Measurements from ENCODE around the gene FAM98C.
"Not testable (repeated sequence)": the region's sequence is repeated elsewhere in the genome, so short reads cannot be mapped to it uniquely, and the experiment has no call there.

Gene FAM98C

DNA sequence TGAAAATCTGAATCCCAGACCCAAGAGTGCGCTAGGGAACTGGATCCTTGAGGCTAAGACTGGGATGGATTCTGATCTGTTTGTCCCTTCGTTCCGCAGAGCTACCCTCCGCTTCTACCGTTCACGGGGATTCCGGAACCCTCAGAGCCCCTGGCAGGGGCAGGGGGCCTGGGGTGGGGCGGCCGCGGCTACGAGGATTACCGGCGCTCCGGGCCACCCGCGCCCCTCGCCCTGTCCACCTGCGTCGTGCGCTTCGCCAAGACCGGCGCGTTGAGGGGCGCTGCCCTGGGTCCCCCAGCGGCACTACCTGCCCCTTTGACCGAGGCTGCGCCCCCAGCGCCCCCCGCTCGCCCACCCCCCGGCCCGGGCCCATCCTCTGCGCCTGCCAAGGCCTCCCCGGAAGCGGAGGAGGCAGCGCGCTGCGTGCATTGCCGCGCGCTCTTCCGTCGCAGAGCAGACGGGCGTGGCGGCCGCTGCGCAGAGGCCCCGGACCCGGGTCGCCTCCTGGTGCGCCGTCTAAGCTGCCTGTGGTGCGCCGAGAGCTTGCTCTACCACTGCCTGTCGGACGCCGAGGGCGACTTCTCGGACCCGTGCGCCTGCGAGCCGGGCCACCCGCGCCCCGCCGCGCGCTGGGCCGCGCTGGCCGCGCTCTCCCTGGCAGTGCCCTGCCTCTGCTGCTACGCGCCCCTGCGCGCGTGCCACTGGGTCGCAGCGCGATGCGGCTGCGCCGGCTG is 7.3 kb upstream of the FAM98C start:
- no peak for DNase-seq (ENCODE audit: low read depth, low spot score)

DNA sequence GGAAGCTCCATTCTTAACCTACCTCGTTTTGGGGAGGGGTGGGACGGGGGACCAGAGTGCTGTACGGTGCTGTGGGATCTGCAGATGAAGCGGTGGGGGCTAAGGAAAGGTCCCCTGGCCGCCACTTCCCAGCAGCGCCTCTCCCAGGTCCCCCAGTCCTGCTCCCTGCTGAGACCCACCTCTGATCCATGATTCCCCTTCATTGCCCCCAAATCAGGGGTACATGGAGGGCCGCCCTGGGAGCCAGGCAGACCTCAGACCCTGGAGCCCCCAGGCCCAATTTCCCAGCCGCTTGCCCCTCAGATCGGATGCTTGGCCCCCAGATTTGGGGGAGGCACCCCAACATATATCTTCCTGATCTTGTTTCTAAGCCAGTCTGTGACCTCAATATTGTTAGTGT is 3.8 kb upstream of the FAM98C start:
- no peak for DNase-seq (ENCODE audit: low read depth, low spot score)

DNA sequence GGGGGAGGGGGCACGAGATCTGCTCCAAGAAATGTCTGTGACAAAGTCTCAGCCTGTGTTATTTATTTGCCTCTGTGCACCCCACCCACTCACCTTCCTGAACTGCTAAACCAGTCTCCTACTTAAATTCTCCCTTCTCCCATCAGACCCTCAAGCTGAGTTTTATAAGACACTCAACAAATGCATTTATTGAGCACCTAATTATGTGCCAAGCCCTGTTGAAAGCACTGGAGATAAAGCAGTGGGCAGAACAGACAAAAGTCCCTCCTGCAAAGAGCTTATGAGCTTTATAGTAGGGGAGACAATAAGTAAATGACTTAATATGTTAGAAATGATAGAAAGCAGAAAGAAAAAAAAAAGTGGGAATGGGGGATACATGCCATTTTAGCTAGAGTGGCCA is 3.4 kb upstream of the FAM98C start:
- no peak for DNase-seq (ENCODE audit: low read depth, low spot score)

DNA sequence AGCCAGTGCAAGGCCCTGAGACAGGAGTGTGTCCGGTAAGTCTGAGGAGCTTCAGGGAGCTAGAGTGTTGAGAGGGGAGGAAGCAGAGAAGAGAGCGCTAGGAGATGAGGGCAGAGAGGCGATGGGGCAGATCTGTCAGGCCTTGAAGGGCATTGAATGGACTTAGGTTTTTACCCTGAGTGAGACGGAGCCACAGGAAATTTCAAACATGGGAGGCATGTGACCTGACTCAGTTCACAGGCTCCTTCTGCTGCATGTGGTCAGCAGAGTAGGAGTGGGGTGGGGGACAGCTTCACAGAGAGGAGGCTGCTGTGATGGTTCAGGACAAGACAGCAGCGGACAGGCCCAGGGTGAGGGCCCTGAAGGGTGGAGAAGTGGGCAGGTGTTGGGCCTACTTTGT is 2.5 kb upstream of the FAM98C start:
- no peak for DNase-seq (ENCODE audit: low read depth, low spot score)

DNA sequence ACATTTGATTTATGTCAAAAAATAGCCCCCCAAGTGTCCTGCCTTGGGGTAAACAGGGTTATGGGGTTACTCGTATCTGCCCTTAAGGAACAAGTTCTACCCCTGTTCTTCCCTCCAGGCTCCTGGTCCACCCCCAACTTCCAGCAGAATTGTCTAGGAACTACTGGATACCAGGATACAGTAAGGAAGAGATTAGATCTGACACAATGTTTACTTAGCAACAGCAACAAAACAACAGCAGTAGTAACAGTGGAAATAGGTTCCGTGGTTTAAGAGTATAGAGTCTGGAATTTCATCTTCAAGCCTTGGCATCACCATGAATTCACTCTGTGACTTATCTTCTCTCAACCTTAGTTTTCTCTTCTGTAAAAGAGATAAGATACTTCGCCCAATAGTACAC is 1.7 kb upstream of the FAM98C start:
- DNase-seq (ENCODE audit: low read depth, low spot score), result no peak

DNA sequence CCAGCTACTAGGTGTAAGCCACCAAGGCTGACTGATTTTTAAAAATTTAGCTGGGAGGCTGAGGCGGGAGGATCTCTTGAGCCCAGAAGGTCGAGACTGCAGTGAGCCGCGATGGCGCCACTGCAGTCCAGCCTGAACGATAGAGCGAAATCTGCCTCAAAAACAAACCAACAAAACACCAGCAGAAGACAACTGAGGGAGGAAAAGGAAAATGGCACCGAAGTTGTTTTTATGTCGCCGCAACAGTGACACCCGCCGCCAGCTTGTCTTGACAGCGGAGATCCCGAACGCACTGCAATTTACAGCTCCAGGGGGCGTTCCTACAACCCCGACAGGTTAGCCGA is 298 bp upstream of the FAM98C start:
- no peak for DNase-seq (ENCODE audit: low read depth, low spot score)

DNA sequence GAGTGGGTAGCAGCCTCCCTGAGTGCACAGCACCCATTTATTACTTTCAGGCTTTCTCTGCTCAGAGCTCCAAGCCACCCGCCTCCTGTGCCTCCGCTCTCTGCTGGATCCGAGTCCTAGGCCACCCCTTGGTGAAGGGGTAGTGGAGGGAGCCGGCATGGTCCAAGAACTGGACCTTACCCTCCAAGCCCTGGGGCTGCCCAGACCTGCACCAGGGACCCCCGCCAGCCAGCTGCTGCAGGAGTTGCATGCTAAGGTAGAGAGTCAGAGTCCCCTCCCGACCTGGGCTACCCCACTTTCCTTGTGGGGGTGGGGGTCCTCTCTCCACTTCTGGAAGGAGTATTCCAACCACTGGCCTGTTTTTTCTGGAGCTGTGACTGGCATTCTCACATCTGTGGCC is 2.0 kb downstream of the FAM98C start:
- no peak for DNase-seq (ENCODE audit: low read depth, low spot score)

DNA sequence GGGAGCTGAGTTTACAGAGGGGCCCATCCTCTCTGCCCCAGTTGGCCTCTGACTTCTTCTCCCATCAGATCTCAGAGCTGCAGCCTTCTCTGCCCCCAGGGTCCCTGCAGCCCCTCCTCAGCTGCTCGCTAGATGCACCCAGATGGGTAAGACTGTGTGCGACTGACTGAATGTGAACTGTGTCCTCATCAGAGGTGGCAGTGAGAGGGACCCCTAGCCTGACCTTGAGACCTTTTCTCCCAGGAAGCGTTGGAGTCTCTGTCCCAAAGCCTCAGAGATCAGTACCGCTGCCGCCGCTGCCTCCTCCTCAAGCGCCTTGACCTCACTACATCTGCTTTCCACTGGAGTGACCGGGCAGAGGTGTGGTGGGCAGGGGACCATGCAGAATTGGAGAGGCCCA is 2.4 kb downstream of the FAM98C start:
- DNase-seq (ENCODE audit: low read depth, low spot score), result no peak

DNA sequence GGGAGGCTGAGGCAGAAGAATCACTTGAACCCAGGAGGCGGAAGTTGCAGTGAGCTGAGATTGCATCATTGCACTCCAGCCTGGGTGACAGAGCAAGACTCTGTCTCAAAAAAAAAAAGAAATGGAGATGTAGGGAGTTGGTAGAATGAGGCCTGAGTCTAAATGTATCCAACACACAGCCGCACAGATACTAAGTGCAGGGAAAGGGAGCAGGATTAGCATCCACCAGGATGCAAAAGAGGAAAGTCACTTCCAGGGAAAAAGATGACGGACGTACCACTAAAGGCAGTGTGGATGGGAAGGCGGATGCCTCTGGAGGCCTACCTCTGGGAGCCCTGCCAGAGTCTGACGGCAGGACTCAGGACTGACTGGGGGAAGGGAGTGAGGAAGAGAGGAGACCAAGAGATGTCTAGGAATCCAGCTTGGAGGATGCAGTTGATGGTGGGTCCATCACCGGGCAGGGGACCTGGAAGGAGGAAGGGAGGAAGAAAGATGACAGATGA is 6.8 kb downstream of the FAM98C start:
- DNase-seq (ENCODE audit: low read depth, low spot score), result no peak

DNA sequence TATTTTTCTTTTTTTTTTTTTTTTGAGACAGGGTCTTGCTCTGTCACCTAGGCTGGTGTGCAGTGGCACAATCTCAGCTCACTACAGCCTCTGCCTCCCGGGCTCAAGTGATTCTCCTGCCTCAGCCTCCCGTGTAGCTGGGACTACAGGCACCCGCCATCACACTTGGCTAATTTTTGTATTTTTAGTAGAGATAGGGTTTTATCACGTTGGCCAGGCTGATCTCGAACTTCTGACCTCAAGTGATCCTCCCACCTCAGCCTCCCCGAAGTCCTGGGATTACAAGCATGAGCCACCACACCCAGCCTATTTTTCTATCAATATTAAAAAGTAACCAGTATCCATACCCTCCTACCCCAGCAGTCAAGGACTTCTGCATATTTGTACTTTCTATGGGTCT is 7.5 kb downstream of the FAM98C start:
- DNase-seq (ENCODE audit: low read depth, low spot score), result not testable (repeated sequence)

DNA sequence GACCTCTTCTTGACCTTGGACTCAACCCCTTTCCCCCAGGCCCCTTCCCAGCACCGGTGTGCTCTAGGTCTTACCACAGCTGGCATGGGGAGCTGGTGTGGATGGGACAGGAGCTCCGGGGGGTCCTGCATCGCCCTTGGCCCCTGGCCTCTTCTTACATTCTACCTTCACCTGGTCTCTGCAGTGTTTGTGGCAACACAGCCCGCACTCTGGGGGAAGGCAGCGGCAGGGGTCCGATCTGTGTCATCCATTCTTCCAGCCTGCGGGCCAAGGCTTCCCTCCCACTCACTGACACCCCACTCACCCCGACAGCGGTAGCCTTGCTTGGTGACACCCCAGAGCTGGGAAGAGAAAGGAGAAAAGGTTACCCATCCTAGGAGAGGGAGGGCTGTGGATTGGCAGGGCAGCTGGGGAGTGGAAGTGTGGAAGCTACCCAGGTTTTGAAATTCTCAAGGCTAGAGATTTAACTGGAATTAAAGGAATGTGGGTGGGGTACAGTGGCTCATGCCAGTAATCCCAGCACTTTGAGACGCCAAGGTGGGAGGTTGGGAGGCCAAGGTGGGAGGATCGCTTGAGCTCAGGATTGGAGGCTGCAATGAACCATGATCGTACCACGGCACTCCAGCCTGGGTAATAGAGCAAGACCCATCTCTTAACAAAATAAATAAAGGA is 8.3 kb downstream of the FAM98C start:
- no peak for DNase-seq (ENCODE audit: low read depth, low spot score)

DNA sequence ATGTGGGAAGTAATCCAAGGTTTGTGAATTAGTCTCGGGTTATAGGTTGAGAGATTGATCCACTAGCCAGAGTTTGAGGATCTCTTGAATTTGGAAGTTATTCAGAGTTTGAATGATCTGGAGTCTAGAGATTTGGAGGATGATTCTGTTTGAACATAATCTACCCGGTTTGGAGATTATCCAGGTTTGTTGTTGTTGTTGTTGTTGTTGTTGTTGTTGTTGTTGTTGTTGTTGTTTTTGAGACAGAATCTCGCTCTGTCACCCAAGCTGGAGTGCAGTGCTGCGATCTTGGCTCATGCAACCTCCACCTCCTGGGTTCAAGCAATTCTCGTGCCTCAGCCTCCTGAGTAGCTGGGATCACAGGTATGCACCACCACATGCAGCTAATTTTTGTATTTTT is 9.0 kb downstream of the FAM98C start:
- DNase-seq (ENCODE audit: low read depth, low spot score), result not testable (repeated sequence)

DNA sequence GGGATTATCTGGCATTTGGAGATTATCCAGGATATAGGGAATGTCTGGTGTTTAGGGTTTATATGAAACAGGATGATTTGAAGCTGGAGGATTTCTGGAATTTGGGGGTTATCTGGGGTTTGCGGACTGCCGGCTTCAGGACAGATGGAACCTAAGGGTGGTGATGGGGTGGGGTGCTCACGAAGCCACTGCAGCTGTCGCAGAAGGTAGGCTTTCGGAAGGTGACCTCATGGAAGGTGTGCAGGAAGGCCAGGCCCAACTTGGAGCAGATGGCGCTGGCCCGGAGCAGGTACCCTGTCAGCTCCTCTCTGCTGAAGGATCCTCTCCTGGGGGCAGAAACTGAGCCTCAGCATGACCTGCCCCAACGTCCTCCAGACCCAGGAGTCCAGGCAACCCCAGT is 9.6 kb downstream of the FAM98C start:
- no peak for DNase-seq (ENCODE audit: low read depth, low spot score)

DNA sequence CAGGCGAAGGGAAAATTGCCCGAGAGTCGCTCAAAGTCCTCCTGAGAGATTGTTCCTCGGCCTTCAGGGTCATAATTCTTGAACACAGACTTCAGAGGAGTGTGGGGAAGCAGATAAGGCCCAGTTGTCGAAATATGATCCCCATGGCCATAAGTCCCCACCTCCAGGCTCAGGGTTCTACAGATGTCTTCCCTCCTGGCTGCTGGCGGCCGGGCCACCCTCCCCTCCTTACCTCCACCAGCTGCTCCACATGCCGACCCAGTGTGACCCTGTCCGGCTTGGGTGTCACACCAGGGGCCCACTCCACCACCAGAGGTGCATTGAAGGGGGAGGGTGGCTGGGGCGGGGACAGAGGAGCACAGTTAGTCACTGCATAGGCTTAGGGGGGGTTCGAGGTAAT is 10.1 kb downstream of the FAM98C start:
- DNase-seq (ENCODE audit: low read depth, low spot score), result no peak

DNA sequence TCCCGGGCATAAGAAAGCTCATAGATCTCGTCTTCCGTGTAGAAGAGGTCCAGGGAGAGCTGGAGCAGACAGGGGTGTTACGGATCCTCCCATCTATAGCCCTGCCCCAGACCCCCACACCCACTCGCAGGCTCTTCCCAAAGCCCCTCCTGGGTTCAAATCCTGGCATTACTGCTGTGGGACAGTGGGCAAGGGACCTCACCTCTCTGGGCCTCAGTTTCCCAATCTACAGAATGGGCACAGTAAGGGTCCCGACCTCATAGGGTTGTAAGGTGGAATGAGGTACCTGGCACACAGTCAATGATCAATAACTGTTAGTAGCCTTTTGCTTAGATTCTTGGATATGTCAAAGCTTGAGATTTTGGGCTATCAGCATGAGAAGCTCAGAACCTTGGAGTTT is 10.5 kb downstream of the FAM98C start:
- DNase-seq (ENCODE audit: low read depth, low spot score), result no peak

DNA sequence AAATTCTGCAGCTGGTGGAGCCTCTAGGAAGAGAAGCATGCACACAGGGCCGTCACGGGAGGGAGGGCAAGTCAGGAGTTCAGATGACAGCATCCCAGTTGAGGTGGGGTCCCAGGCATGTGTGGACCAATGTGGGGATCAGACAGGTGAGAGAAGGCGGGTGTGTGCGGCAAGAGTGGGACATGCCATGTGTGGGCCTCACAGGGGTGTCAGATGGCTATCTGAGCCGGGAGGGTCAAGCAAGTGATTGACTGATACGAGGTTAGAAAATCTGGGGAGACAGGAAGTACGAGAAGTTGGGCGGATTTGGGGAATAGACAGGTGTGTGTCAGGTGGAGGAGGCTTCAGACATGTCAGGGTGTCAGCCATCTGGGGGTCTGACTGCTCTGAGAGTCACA is 14.3 kb downstream of the FAM98C start:
- no peak for DNase-seq (ENCODE audit: low read depth, low spot score)

DNA sequence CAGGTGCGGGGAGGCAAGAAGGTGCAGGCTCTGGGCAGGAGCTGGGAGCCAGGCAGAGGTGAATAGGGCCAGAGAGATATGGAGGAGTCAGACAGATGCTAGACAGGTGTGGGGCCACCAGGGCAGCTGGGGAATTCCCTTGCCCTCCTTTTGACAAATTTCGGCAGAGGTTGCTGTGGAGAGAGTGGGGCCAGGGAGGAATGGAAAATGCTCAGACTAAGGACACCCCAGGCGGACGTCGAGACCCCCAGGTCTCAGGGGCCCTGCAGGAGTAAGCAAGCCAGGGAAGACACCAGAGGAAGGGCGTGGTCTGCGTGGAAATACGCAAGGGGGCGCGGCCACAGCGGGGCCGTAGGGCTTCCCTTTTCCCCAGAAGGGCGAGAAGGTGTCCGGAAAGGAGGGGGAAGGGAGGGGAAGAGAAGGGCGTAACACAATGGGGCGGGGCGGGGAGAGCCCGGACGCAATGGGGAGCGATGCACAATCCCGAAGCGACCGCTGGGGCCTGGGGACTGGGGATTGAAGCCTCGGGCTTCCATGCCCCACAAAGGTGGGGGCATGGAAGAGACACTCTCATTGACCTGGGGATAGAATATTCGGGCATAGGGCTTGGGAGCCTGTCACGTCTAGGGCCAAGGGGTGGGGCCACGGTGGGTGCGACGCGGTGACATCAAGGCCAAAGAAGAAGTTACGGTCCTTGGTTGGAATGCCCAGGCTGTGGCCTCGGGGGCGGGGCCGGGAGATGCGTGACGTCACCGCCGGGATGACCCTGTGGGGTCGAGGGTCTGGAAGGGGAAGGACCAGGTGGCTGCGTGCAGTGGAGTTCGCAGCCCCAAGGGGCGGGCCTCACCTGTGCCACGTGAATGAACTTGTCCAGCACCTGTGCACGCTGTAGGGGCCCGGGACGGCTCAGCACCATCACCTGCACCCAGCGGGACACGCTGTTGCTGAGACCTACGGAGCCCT is 14.9 kb downstream of the FAM98C start:
- peak; percentile 87 for DNase-seq (ENCODE audit: low read depth, low spot score)

DNA sequence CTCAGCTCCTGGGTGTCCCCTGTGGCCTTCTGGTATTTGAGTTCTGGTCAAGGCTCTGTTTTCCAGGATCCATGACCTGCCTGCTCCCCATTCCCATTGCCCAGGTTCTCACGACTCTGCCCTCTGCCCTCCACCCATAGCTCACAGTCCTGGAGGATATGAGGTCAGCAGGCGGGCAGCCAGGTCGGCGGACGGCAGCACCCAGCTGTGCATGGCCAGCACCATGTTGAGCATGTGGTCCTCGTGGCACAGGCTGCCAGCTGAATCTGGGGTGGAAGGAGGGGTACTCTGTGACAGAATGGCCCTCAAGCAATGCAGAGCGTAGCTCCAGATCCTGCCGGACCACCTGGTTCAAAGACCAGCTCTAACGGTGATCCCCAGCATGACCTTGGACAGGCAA is 18.0 kb downstream of the FAM98C start:
- no peak for DNase-seq (ENCODE audit: low read depth, low spot score)

DNA sequence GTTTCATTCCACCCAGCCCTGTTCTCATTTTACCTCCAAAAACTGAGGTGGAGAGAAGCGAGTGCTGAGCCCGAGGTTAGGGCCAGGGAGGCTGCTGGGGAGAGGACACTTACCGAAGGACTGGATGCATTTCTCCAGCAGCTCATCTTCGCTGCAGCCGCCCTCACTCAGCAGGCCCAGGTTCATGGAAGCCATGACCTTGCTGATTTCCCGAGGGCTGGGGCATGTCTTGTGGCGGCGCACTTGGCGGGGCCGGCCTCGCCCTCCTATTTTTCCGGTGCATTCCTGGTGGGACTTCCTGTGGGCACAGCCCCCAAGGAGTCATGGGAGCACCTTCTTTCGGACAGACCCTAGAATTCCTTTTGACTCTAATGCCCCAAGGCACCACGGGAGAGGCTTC is 19.0 kb downstream of the FAM98C start:
- no peak for DNase-seq (ENCODE audit: low read depth, low spot score)

DNA sequence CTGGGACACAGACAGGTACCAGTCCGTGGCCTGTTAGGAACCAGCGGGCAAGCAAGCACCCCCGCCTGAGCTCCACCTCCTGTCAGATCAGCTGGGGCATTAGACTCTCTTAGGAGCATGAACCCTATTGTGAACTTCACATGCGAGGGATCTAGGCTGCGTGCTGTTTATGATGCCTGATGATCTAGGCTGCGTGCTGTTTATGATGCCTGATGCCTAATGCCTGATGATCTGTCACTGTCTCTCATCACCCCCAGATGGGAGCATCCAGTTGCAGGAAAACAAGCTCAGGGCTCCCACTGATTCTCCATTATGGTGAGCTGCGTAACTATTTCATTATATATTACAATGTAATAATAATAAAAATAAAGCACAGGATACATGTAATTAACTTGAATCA is 19.5 kb downstream of the FAM98C start:
- DNase-seq (ENCODE audit: low read depth, low spot score), result no peak

DNA sequence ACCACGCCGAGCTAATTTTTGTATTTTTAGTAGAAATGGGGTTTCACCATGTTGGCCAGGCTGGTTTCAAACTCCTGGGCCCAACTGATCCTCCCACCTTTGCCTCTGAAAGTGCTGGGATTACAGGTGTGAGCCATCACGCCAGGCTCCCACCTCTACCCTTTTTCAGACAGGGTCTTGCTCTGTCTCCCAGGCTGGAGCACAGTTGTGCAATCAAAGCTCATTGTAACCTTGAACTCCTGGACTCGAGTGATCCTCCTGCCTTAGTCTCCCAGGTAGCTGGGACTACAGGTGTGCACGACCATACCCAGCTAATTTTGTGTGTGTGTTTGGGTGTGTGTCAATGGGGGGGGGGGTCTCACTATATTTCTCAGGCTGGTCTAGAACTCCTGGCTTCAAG is 21.4 kb downstream of the FAM98C start:
- DNase-seq (ENCODE audit: low read depth, low spot score), result no peak

DNA sequence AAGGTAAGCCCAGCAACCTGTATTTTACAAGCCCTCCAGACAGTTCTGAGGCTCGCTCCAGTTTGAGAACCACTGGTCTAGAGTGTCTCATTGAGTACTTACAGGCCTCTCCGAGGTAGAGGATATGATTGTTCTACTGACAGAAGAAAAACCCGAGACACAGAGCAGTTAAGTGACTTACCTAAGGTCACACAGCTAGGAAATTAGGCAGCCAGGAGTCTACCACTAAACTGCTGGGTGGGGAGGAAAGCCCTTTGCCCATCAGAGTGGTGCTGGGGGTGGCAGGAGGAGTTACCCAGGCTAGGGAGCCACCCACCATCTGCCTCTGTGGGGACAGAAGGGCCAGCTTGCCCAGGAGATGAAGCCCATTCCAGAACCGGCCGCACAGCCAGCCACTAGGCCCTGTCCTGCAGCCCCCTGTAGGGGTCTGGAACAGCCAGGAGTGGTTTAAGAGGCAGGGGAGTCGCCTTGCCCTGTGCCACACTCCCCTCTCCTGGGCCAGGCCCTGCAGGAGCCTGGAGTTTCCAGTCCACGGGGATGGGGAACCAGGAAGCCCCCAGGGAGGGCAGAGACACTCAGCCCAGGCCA is 22.4 kb downstream of the FAM98C start:
- DNase-seq (ENCODE audit: low read depth, low spot score), result no peak
